Left renal cortex interstitium (tissue), 4 donors: ENCODE data around the gene TMEM132D. TPM values are rescaled to one million over a fixed set of nuclear protein-coding genes. Genes with fewer than 3 reads are reported as not detected.
"Not testable (repeated sequence)": the region's sequence is repeated elsewhere in the genome, so short reads cannot be mapped to it uniquely, and the experiment has no call there.

Experiments
- DNase-seq, 4 donors: peaks; one replicate each; pipeline ENCODE4 v3.0.0-alpha.2; 2013; ENCODE audit warnings: low read depth in 4 of 4, low spot score in 2 of 4, missing footprints in 1 of 4
- polyA plus RNA-seq, 4 donors: library from polyadenylated mRNA; unstranded; fragments of 120-200 nt; gene quantifications; one replicate each; pipeline ENCODE4 v1.2.1, GENCODE V29; 2013; ENCODE audit not compliant: insufficient read length in 4 of 4

The TMEM132D gene
- polyA plus RNA-seq: 1 to 10 TPM; 1.2 to 2.3 (median 2.0) TPM

GRCh38 chr12:129903956-129904829, at the start of gene TMEM132D:
TSS of gene TMEM132D (minus strand) at chr12:129904025.
- DNase-seq: no peak

GRCh38 chr12:129949651-129950050, 45.8 kb upstream of the TMEM132D start:
- DNase-seq: no peak

- DNase-seq: peak in 3 of 4 donors; percentile 15 to 35 (median 25)
Measured at GRCh38 chr12:129941618-129942017, 37.8 kb upstream of the TMEM132D start.

GRCh38 chr12:129938089-129938488, 34.3 kb upstream of the TMEM132D start:
- DNase-seq: no peak

- no peak for DNase-seq
Measured at GRCh38 chr12:129937426-129937825, 33.6 kb upstream of the TMEM132D start.

GRCh38 chr12:129928643-129929042, 24.8 kb upstream of the TMEM132D start:
- DNase-seq: no peak

- no peak for DNase-seq
Measured at GRCh38 chr12:129927316-129927900, 23.6 kb upstream of the TMEM132D start.

- DNase-seq: no peak
Measured at GRCh38 chr12:129911428-129912049, 7.7 kb upstream of the TMEM132D start.

- no peak for DNase-seq
Measured at GRCh38 chr12:129909051-129910020, 5.5 kb upstream of the TMEM132D start.

GRCh38 chr12:129903092-129903945, 506 bp downstream of the TMEM132D start:
- no peak for DNase-seq

- DNase-seq: no peak
Measured at GRCh38 chr12:129902371-129903091, 1.3 kb downstream of the TMEM132D start.

GRCh38 chr12:129901254-129901653, 2.6 kb downstream of the TMEM132D start:
- no peak for DNase-seq

- no peak for DNase-seq
Measured at GRCh38 chr12:129900306-129900705, 3.5 kb downstream of the TMEM132D start.

GRCh38 chr12:129899045-129899444, 4.8 kb downstream of the TMEM132D start:
- DNase-seq: not testable (repeated sequence)

GRCh38 chr12:129893691-129894090, 10.1 kb downstream of the TMEM132D start:
- no peak for DNase-seq

GRCh38 chr12:129887101-129887500, 16.7 kb downstream of the TMEM132D start:
- no peak for DNase-seq

- no peak for DNase-seq
Measured at GRCh38 chr12:129886541-129886940, 17.3 kb downstream of the TMEM132D start.

- DNase-seq: no peak
Measured at GRCh38 chr12:129885287-129885686, 18.5 kb downstream of the TMEM132D start.

- no peak for DNase-seq
Measured at GRCh38 chr12:129877411-129877810, 26.4 kb downstream of the TMEM132D start.
